Measurements from ENCODE around the gene PALLD.

- no peak for TF ChIP-seq BCL11A (tag by site-specific recombination; IDR thresholded peaks at IDR 0.05; ENCODE audit: low read depth)
- TF ChIP-seq SP2 (tag by site-specific recombination; IDR thresholded peaks at IDR 0.05), result no peak
- TF ChIP-seq ZSCAN5A (tag by site-specific recombination; IDR thresholded peaks at IDR 0.05), result no peak
- no peak for TF ChIP-seq ZNF704 (tag by site-specific recombination; IDR thresholded peaks at IDR 0.05)
- no peak for TF ChIP-seq PRDM1 (tag by site-specific recombination; IDR thresholded peaks at IDR 0.05)
- TF ChIP-seq ZNF639 (tag by site-specific recombination; IDR thresholded peaks at IDR 0.05), result no peak
- no peak for TF ChIP-seq YY1 (tag by site-specific recombination; IDR thresholded peaks at IDR 0.05)
- no peak for TF ChIP-seq KLF10 (tag by site-specific recombination; IDR thresholded peaks at IDR 0.05)
Observed at GRCh38 chr4:168621806-168622589, 125.1 kb downstream of the PALLD start.

All from HEK293 (cell line).